Astrocyte of the spinal cord (primary cell): ENCODE measurements around the gene LBHD2.

ENCODE experiments used
- DNase-seq: peaks from one replicate; pipeline ENCODE4 v3.0.0; 2011; ENCODE audit warnings: low read depth, low spot score
- H3K4me3 ChIP-seq: 2 replicates; pipeline ENCODE4 v1.5.1; 2011; ENCODE audit warnings: low read depth, mild to moderate bottlenecking, low read length, moderate library complexity
- CTCF ChIP-seq: IDR thresholded peaks from 2 replicates; pipeline ENCODE4 v1.5.1; 2012; ENCODE audit warnings: low read depth, mild to moderate bottlenecking, low read length, inconsistent platforms
- in situ Hi-C: cut with HindIII; loops from 2 replicates; pipeline ENCODE4 v1.10.0; 2017; ENCODE audit warnings: low sequenced_read_pairs

The LBHD2 gene

GRCh38 chr14:103096387-103096786, 12.4 kb downstream of the LBHD2 start:
- TF ChIP-seq CTCF = no peak
- DNase-seq = no peak
- H3K4me3 ChIP-seq = no peak overlapping the region
- in situ Hi-C loops = no loop called here

- H3K4me3 ChIP-seq = no peak overlapping the region
- in situ Hi-C loops = no loop called here
- no peak for DNase-seq
- no peak for TF ChIP-seq CTCF
Observed at GRCh38 chr14:103097244-103097993, 13.4 kb downstream of the LBHD2 start.

- no peak for TF ChIP-seq CTCF
- in situ Hi-C loops = no loop called here
- H3K4me3 ChIP-seq = no peak overlapping the region
- DNase-seq = no peak
Observed at GRCh38 chr14:103097994-103098957, 14.3 kb downstream of the LBHD2 start.

GRCh38 chr14:103099081-103099732, 15.2 kb downstream of the LBHD2 start:
- in situ Hi-C loops = no loop called here
- no peak for TF ChIP-seq CTCF
- DNase-seq = no peak
- no peak overlapping the region for H3K4me3 ChIP-seq

GRCh38 chr14:103099733-103100280, 15.8 kb downstream of the LBHD2 start:
- no peak overlapping the region for H3K4me3 ChIP-seq
- in situ Hi-C loops = no loop called here
- no peak for DNase-seq
- TF ChIP-seq CTCF = no peak

- no peak for DNase-seq
Observed at GRCh38 chr14:103100281-103101121, 16.5 kb downstream of the LBHD2 start.

More at GRCh38 chr14:103100281-103101121, 16.5 kb downstream of the LBHD2 start:
- no peak for TF ChIP-seq CTCF
- no peak overlapping the region for H3K4me3 ChIP-seq
- in situ Hi-C loops = no loop called here
